Thyroid gland (tissue), 4 donors: Measurements from ENCODE around the gene NUDT1.

ENCODE experiments used
- POLR2A ChIP-seq, 2 donors: fragments of 450-650 bp; IDR thresholded peaks; one replicate each; pipeline ENCODE4 v1.6.1; 2017; ENCODE audit warnings: antibody characterized with exemption in 2 of 2, mild to moderate bottlenecking in 2 of 2, moderate library complexity in 1 of 2
- TF ChIP-seq, protein P1 (sequence below), 6 experiments: fragments of 200-600 bp in 3 of 6; fragments of 450-650 bp in 3 of 6; sonication (generic) in 3 of 6; IDR thresholded peaks; one replicate each; pipeline ENCODE4 v1.5.1; 2016 to 2019; ENCODE audit warnings: antibody characterized with exemption in 6 of 6, mild to moderate bottlenecking in 2 of 6, inconsistent platforms in 1 of 6, moderate library complexity in 1 of 6

DNA sequence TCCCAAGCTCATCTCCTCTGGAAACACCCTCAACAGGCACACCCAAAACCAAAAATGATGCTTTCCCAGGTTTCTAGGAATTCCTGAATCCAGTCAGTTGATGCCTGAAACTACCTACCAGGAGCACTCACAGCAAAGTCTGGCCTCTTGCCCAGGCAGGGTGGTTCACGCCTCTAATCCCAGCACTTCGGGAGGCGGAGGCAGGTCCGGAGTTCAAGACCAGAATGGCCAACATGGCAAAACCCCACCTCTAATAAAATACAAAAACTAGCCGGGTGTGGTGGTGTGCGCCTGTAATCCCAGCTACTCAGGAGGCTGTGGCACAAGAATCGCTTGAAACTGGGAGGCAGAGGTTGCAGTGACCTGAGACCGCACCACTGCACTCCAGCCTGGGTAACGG, 11.1 kb upstream of the NUDT1 start:
- no peak for TF ChIP-seq POLR2A (IDR thresholded peaks at IDR 0.05)
- TF ChIP-seq, protein P1, sequence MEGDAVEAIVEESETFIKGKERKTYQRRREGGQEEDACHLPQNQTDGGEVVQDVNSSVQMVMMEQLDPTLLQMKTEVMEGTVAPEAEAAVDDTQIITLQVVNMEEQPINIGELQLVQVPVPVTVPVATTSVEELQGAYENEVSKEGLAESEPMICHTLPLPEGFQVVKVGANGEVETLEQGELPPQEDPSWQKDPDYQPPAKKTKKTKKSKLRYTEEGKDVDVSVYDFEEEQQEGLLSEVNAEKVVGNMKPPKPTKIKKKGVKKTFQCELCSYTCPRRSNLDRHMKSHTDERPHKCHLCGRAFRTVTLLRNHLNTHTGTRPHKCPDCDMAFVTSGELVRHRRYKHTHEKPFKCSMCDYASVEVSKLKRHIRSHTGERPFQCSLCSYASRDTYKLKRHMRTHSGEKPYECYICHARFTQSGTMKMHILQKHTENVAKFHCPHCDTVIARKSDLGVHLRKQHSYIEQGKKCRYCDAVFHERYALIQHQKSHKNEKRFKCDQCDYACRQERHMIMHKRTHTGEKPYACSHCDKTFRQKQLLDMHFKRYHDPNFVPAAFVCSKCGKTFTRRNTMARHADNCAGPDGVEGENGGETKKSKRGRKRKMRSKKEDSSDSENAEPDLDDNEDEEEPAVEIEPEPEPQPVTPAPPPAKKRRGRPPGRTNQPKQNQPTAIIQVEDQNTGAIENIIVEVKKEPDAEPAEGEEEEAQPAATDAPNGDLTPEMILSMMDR (IDR thresholded peaks at IDR 0.05) = no peak
